Liver (tissue), 9 donors: Measurements from ENCODE around the gene FTO. TPM values are rescaled to one million over a fixed set of nuclear protein-coding genes. Genes with fewer than 3 reads are reported as not detected.

Experiments used
- DNase-seq: peaks from one replicate; pipeline ENCODE4 v3.0.0-alpha.2; 2017; ENCODE audit warnings: low spot score
- H3K27ac ChIP-seq, 2 donors: one replicate each; pipeline ENCODE4 v1.7.0; 2013; ENCODE audit warnings: inconsistent platforms in 2 of 2, low read length in 2 of 2, control low read depth in 1 of 2, low read depth in 1 of 2, mild to moderate bottlenecking in 1 of 2
- H3K27me3 ChIP-seq, 4 donors: one replicate each; pipeline versions ENCODE4 v1.6.1 to v1.7.0; 2013; ENCODE audit warnings: low read length in 3 of 4, inconsistent platforms in 1 of 4, mild to moderate bottlenecking in 1 of 4, moderate library complexity in 1 of 4; ENCODE audit not compliant: control insufficient read depth in 4 of 4, insufficient read depth in 4 of 4
- H3K36me3 ChIP-seq, 4 donors: one replicate each; pipeline versions ENCODE4 v1.6.1 to v1.7.0; 2013; ENCODE audit warnings: low read length in 3 of 4, mild to moderate bottlenecking in 3 of 4, low read depth in 1 of 4, moderate library complexity in 1 of 4; ENCODE audit not compliant: control insufficient read depth in 4 of 4, insufficient read depth in 3 of 4
- H3K4me1 ChIP-seq, 4 donors: one replicate each; pipeline versions ENCODE4 v1.6.1 to v1.7.0; 2013; ENCODE audit warnings: low read length in 3 of 4, mild to moderate bottlenecking in 3 of 4, moderate library complexity in 1 of 4; ENCODE audit not compliant: control insufficient read depth in 4 of 4, insufficient read depth in 4 of 4
- H3K4me3 ChIP-seq, 3 donors: one replicate each; pipeline versions ENCODE4 v1.6.1 to v1.7.0; 2013; ENCODE audit warnings: low read length in 3 of 3, control low read depth in 1 of 3, low read depth in 1 of 3, mild to moderate bottlenecking in 1 of 3
- H3K9ac ChIP-seq, 2 donors: one replicate each; pipeline ENCODE4 v1.7.0; 2013; ENCODE audit warnings: low read length in 2 of 2, mild to moderate bottlenecking in 2 of 2, moderate library complexity in 2 of 2, control low read depth in 1 of 2, low read depth in 1 of 2
- H3K9me3 ChIP-seq, 4 donors: one replicate each; pipeline versions ENCODE4 v1.6.1 to v1.7.0; 2013; ENCODE audit warnings: low read length in 3 of 4; ENCODE audit not compliant: control insufficient read depth in 4 of 4
- ATF3 ChIP-seq: IDR thresholded peaks from 2 replicates; pipeline ENCODE4 v1.6.1; 2016; ENCODE audit warnings: antibody characterized with exemption
- CTCF ChIP-seq: fragments of 150-350 bp; IDR thresholded peaks from 2 replicates; pipeline ENCODE4 v1.5.1; 2017; ENCODE audit warnings: improper control_type of control experiment, low read depth, low read length; ENCODE audit not compliant: missing input control
- EGR1 ChIP-seq, 2 donors: IDR thresholded peaks; 2 replicates each; pipeline ENCODE4 v1.6.1; 2016 to 2018; ENCODE audit warnings: antibody characterized with exemption in 2 of 2, low read depth in 2 of 2
- FOXA1 ChIP-seq: IDR thresholded peaks from 2 replicates; pipeline ENCODE4 v1.6.1; 2016; ENCODE audit warnings: antibody characterized with exemption
- FOXA2 ChIP-seq: IDR thresholded peaks from 2 replicates; pipeline ENCODE4 v1.6.1; 2016; ENCODE audit warnings: antibody characterized with exemption
- GABPA ChIP-seq, 2 donors: IDR thresholded peaks in 1 of 2; conservative IDR thresholded peaks in 1 of 2; 2 replicates each; pipeline ENCODE4 v1.6.1; 2016; ENCODE audit warnings: antibody characterized with exemption in 2 of 2, mild to moderate bottlenecking in 1 of 2, moderate library complexity in 1 of 2
- HNF4A ChIP-seq, 2 donors: conservative IDR thresholded peaks; 2 replicates each; pipeline ENCODE4 v1.6.1; 2016; ENCODE audit warnings: antibody characterized with exemption in 2 of 2, mild to moderate bottlenecking in 2 of 2
- HNF4G ChIP-seq: IDR thresholded peaks from 2 replicates; pipeline ENCODE4 v1.6.1; 2016; ENCODE audit warnings: antibody characterized with exemption
- JUND ChIP-seq, 2 donors: IDR thresholded peaks; 2 replicates each; pipeline ENCODE4 v1.6.1; 2016; ENCODE audit warnings: antibody characterized with exemption in 2 of 2
- MAX ChIP-seq: IDR thresholded peaks from 2 replicates; pipeline ENCODE4 v1.6.1; 2016; ENCODE audit warnings: antibody characterized with exemption
- NR2F2 ChIP-seq: IDR thresholded peaks from 2 replicates; pipeline ENCODE4 v1.6.1; 2016; ENCODE audit warnings: antibody characterized with exemption
- RAD21 ChIP-seq, 2 donors: IDR thresholded peaks; 2 replicates each; pipeline ENCODE4 v1.6.1; 2016; ENCODE audit warnings: antibody characterized with exemption in 2 of 2, mild to moderate bottlenecking in 2 of 2
- REST ChIP-seq: IDR thresholded peaks from 2 replicates; pipeline ENCODE4 v1.6.1; 2016; ENCODE audit warnings: antibody characterized with exemption, mild to moderate bottlenecking
- RXRA ChIP-seq, 2 donors: IDR thresholded peaks; 2 replicates each; pipeline ENCODE4 v1.6.1; 2017 to 2018; ENCODE audit warnings: antibody characterized with exemption in 2 of 2, mild to moderate bottlenecking in 1 of 2
- SP1 ChIP-seq: IDR thresholded peaks from 2 replicates; pipeline ENCODE4 v1.6.1; 2018; ENCODE audit warnings: antibody characterized with exemption, mild to moderate bottlenecking
- TAF1 ChIP-seq: conservative IDR thresholded peaks from 2 replicates; pipeline ENCODE4 v1.6.1; 2016; ENCODE audit warnings: antibody characterized with exemption, mild to moderate bottlenecking
- YY1 ChIP-seq: IDR thresholded peaks from 2 replicates; pipeline ENCODE4 v1.6.1; 2016; ENCODE audit warnings: antibody characterized with exemption, mild to moderate bottlenecking
- ZBTB33 ChIP-seq: IDR thresholded peaks from 2 replicates; pipeline ENCODE4 v1.6.1; 2016; ENCODE audit warnings: antibody characterized with exemption
- WGBS: extraction: QIAGEN DNeasy Blood & Tissue Kit; methylation state at CpG from one replicate; pipeline ENCODE4 v1.1.7; 2013; 5-methylcytosine and 5-hydroxymethylcytosine counted together
- polyA plus RNA-seq, 2 donors: library from polyadenylated mRNA; stranded (reverse) in 1 of 2; unstranded in 1 of 2; fragments of 200-250 nt in 1 of 2; fragments of >200 nt in 1 of 2; fragmentation: Nextera tagmentation in 1 of 2; extraction: Ambion mirVana in 1 of 2; gene quantifications; one replicate each; pipeline versions ENCODE4 v1.2.1 to v1.2.3, GENCODE V29; 2013 to 2015
- total RNA-seq, 2 donors: library from RNA; depleted of rRNA; stranded (reverse); fragments of >200 nt; gene quantifications; one replicate each; pipeline ENCODE4 v1.2.3, GENCODE V29; 2014
- donor health status: healthy.
- donor health status: healthy.
- donor health status: healthy.
- donor health status: healthy.
- donor health status: healthy.

Gene FTO
- total and polyA plus RNA-seq, 4 donors, result 12.0 to 54.2 (median 24.6) TPM

- Histone ChIP-seq H3K9me3 (no peaks in the 10 kb centered on the region), H3K4me3 (no peak overlapping the region), H3K9ac (no peak overlapping the region), H3K4me1 (peaks cover 0 to 14% (median 7%) of the 10 kb centered on the region in 4 donors), H3K27ac (no peak overlapping the region), H3K27me3 (no peaks in the 10 kb centered on the region), H3K36me3 (no peaks in the 10 kb centered on the region)
- TF ChIP-seq FOXA1 (no peak), TAF1 (no peak)
- DNase-seq, result no peak
- 95% methylated on average over 2 of the region's 2 CpGs for WGBS
These were observed 4.5 kb downstream of the FTO start for GRCh38 chr16:53708490-53708889.

- Histone ChIP-seq H3K27ac (no peak overlapping the region), H3K9ac (no peak overlapping the region), H3K4me3 (no peak overlapping the region), H3K4me1 (peaks cover 0 to 3% (median under 1%) of the 10 kb centered on the region in 4 donors), H3K9me3 (no peaks in the 10 kb centered on the region), H3K27me3 (no peaks in the 10 kb centered on the region), H3K36me3 (no peaks in the 10 kb centered on the region)
- WGBS, result 98% methylated on average over 3 of the region's 3 CpGs
- no peak for TF ChIP-seq HNF4A (conservative IDR thresholded peaks at IDR 0.05)
- no peak for TF ChIP-seq RXRA (IDR thresholded peaks at IDR 0.05)
- TF ChIP-seq REST, result no peak
- no peak for TF ChIP-seq HNF4G
- no peak for TF ChIP-seq JUND (IDR thresholded peaks at IDR 0.05)
- TF ChIP-seq CTCF, result no peak
- TF ChIP-seq TAF1, result no peak
- TF ChIP-seq RAD21 (IDR thresholded peaks at IDR 0.05), result no peak
- TF ChIP-seq ZBTB33, result no peak
- TF ChIP-seq YY1, result no peak
- no peak for TF ChIP-seq FOXA2
- no peak for TF ChIP-seq NR2F2
- TF ChIP-seq ATF3, result no peak
- TF ChIP-seq FOXA1, result no peak
- no peak for TF ChIP-seq EGR1 (IDR thresholded peaks at IDR 0.05; ENCODE audit: low read depth in 2 of 2)
- no peak for TF ChIP-seq GABPA (IDR thresholded peaks at IDR 0.05 in 1 of 2, conservative IDR thresholded peaks at IDR 0.05 in 1 of 2)
- TF ChIP-seq SP1, result no peak
- no peak for TF ChIP-seq MAX
- DNase-seq, result no peak
These were observed 7.4 kb downstream of the FTO start for GRCh38 chr16:53711390-53711789.
